ENCODE data around the gene PDIK1L. TPM values are rescaled to one million over a fixed set of nuclear protein-coding genes. Genes with fewer than 3 reads are reported as not detected.

Gene PDIK1L
- total and polyA plus RNA-seq, 2 donors (not counting 3 experiments of a cell fraction or from before 2014, with no cell fraction given) = 1.6 to 5.6 TPM

DNA sequence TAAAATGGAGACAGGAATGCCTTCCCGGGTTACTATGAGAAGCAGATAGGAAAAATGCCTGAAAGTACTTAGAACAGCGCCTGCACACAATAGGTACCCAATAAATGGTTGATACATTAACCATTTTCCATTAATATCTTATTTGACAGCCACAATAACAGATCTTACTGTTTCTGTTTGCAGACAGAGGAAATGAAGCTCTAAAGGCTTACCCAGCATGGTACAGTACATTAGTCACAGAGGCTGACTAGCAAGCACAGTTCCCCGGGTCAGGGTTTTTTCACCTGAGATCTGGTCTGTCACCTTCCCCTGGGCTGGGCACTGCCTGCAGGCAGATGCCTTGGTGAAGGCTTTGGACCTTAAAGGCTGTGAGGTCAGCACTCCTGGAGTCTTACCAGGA is 47.1 kb upstream of the PDIK1L start:
- ChIA-PET POLR2A (no interaction called here), CTCF (interaction anchor here (0.5 to 1.7 kb wide), 5 partner anchors 11 to 320 kb away, joined by 3 to 11 read pairs (median 3); partner anchors contain the start of gene ZNF593)
- Histone ChIP-seq H3K9me1 (replicated peaks; ENCODE audit: control insufficient read depth, extremely low read depth, insufficient read depth, low read length) (no peaks in the 10 kb centered on the region), H3K27me3 (ENCODE audit: control insufficient read depth in 2 of 2, insufficient read depth in 2 of 2, low read length in 2 of 2) (peaks cover 7 to 10% of the 10 kb centered on the region in 2 experiments), H3K27ac (ENCODE audit: insufficient read depth, low read depth, low read length) (no peak overlapping the region), H3K4me1 (ENCODE audit: control insufficient read depth, extremely low read depth, insufficient read depth, low read length) (no peaks in the 10 kb centered on the region), H2AFZ (ENCODE audit: low read depth, low read length) (no peak overlapping the region), H3K79me2 (ENCODE audit: control insufficient read depth, insufficient read depth, low read length) (no peaks in the 10 kb centered on the region), H3K9ac (replicated peaks; ENCODE audit: extremely low read depth, insufficient read depth, low read length) (no peak overlapping the region), H3K4me3 (replicated peaks in 1 of 3; ENCODE audit: insufficient read depth in 1 of 3, low read depth in 1 of 3, low read length in 3 of 3) (no peak overlapping the region), H3K9me3 (replicated peaks; ENCODE audit: control insufficient read depth, insufficient read depth, low read length) (no peaks in the 10 kb centered on the region), H4K20me1 (replicated peaks; ENCODE audit: control insufficient read depth, extremely low read depth, insufficient read depth, low read length) (no peaks in the 10 kb centered on the region), H3K4me2 (ENCODE audit: insufficient read depth, low read length) (no peak overlapping the region), H3K36me3 (ENCODE audit: control insufficient read depth in 2 of 2, extremely low read depth in 1 of 2, insufficient read depth in 2 of 2, low read length in 2 of 2) (no peaks in the 10 kb centered on the region)
- intact Hi-C loops (cut with micrococcal nuclease) (no loop called here), dilution Hi-C loops (cut with MboI; ENCODE audit: extremely low pct_ligation_motif_present, low sequenced_read_pairs) (no loop called here)
- no TSS peak for BruUV-seq (replicated peaks)
- FAIRE-seq = no peak
- TF ChIP-seq JUN (IDR thresholded peaks at IDR 0.05; ENCODE audit: borderline replicate concordance, insufficient read depth, insufficient read length, low read depth) (no peak), FOS (IDR thresholded peaks at IDR 0.05; ENCODE audit: borderline replicate concordance, insufficient read depth, low read length) (no peak), GATA2 (IDR thresholded peaks at IDR 0.05; ENCODE audit: insufficient read depth, insufficient read length, low read depth, low read length) (no peak), POLR2A (IDR thresholded peaks at IDR 0.05; ENCODE audit: low read depth, low read length) (no peak), POLR2AphosphoS5 (IDR thresholded peaks at IDR 0.05; ENCODE audit: insufficient read depth, low read depth, low read length) (no peak), MYC (IDR thresholded peaks at IDR 0.05; ENCODE audit: low read depth, low read length) (no peak), EZH2 (IDR thresholded peaks at IDR 0.05; ENCODE audit: borderline replicate concordance, low read depth, low read length, severe bottlenecking) (no peak)
- TF ChIP-seq, protein P1, sequence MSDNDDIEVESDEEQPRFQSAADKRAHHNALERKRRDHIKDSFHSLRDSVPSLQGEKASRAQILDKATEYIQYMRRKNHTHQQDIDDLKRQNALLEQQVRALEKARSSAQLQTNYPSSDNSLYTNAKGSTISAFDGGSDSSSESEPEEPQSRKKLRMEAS (IDR thresholded peaks at IDR 0.05; ENCODE audit: insufficient read depth, insufficient read length) = no peak
- TF ChIP-seq, protein P2, sequence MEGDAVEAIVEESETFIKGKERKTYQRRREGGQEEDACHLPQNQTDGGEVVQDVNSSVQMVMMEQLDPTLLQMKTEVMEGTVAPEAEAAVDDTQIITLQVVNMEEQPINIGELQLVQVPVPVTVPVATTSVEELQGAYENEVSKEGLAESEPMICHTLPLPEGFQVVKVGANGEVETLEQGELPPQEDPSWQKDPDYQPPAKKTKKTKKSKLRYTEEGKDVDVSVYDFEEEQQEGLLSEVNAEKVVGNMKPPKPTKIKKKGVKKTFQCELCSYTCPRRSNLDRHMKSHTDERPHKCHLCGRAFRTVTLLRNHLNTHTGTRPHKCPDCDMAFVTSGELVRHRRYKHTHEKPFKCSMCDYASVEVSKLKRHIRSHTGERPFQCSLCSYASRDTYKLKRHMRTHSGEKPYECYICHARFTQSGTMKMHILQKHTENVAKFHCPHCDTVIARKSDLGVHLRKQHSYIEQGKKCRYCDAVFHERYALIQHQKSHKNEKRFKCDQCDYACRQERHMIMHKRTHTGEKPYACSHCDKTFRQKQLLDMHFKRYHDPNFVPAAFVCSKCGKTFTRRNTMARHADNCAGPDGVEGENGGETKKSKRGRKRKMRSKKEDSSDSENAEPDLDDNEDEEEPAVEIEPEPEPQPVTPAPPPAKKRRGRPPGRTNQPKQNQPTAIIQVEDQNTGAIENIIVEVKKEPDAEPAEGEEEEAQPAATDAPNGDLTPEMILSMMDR (IDR thresholded peaks at IDR 0.05; ENCODE audit: extremely low read depth in 1 of 2, insufficient read depth in 1 of 2, low read depth in 1 of 2, low read length in 2 of 2) = no peak
- no peak for DNase-seq (ENCODE audit: low read depth, low spot score)
